RWPE1 (cell line): ENCODE data around the gene SUSD2.
A peak's percentile ranks its signal among the peaks of the same experiment; 100 is the strongest.

Source experiments
- CTCF ChIA-PET: fragments of 350-600 bp; sonication (Branson Sonifier 250); formaldehyde crosslinking; extraction: SDS; loops from one replicate; lab custom pipeline; 2021; lab: Yijun Ruan, JAX
- POLR2A ChIA-PET: fragments of 400-600 bp; formaldehyde crosslinking; extraction: SDS; loops from one replicate; lab custom pipeline; 2020; ENCODE audit warnings: antibody characterized with exemption; ENCODE audit not compliant: low non-redundant PET; lab: Yijun Ruan, JAX
- DNase-seq: peaks from one replicate; pipeline ENCODE4 v3.0.0; 2012; ENCODE audit warnings: low spot score
- H3K27ac ChIP-seq: fragments of 450-650 bp; 2 replicates; pipeline ENCODE4 v1.5.1; 2017
- TF ChIP-seq, protein P1 (sequence below): fragments of 450-650 bp; conservative IDR thresholded peaks from 2 replicates; pipeline ENCODE4 v1.5.1; 2017; ENCODE audit warnings: low read depth, mild to moderate bottlenecking

The SUSD2 gene

DNA sequence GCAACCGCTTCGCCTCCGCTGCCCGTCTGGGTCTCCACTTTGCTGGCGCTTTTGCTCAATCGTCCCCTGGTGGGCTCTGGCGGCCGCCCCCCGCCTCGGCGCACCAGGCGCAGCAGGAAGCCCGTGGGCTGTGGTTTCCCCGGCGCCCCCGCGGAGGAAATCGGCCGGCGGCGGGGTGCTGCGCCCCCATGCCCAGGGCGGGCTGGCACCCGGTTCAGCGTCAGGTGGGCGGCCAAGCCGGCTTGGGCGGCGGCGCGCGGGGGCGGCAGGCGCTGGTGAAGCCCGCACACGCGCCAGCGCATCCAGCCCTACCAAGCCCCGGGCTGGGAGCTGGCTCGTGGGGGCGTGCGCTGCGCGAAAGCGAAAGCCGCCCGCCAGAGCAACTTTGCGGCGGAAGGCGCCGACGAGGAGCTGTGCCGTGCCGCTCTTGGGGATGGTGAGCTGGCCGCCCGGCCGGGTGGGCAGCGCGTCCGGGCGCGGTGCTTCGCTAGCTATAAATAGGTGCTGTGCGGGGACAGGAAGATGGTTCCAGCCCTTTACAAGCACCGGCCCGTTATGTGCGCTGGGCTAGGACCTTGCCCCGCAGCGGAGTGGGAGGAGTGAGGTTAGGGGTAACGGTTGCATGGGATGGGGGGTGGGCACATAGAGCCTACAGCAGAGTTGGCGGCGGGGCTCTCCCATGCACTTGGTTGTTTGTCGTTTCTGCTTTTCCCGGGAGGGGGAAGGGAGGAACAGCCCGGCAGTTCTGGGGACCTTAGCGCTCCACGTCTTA is 25.0 kb upstream of the SUSD2 start:
- TF ChIP-seq, protein P1, sequence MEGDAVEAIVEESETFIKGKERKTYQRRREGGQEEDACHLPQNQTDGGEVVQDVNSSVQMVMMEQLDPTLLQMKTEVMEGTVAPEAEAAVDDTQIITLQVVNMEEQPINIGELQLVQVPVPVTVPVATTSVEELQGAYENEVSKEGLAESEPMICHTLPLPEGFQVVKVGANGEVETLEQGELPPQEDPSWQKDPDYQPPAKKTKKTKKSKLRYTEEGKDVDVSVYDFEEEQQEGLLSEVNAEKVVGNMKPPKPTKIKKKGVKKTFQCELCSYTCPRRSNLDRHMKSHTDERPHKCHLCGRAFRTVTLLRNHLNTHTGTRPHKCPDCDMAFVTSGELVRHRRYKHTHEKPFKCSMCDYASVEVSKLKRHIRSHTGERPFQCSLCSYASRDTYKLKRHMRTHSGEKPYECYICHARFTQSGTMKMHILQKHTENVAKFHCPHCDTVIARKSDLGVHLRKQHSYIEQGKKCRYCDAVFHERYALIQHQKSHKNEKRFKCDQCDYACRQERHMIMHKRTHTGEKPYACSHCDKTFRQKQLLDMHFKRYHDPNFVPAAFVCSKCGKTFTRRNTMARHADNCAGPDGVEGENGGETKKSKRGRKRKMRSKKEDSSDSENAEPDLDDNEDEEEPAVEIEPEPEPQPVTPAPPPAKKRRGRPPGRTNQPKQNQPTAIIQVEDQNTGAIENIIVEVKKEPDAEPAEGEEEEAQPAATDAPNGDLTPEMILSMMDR = no peak
- ChIA-PET CTCF (interaction anchor here (0.6 to 2.2 kb wide), 6 partner anchors 11 to 884 kb away, joined by 3 to 6 read pairs (median 4); partner anchors contain the start of gene SUSD2), POLR2A (no interaction called here)
- DNase-seq = peak; percentile 34
- H3K27ac ChIP-seq = peak overlapping the region; percentile 80

DNA sequence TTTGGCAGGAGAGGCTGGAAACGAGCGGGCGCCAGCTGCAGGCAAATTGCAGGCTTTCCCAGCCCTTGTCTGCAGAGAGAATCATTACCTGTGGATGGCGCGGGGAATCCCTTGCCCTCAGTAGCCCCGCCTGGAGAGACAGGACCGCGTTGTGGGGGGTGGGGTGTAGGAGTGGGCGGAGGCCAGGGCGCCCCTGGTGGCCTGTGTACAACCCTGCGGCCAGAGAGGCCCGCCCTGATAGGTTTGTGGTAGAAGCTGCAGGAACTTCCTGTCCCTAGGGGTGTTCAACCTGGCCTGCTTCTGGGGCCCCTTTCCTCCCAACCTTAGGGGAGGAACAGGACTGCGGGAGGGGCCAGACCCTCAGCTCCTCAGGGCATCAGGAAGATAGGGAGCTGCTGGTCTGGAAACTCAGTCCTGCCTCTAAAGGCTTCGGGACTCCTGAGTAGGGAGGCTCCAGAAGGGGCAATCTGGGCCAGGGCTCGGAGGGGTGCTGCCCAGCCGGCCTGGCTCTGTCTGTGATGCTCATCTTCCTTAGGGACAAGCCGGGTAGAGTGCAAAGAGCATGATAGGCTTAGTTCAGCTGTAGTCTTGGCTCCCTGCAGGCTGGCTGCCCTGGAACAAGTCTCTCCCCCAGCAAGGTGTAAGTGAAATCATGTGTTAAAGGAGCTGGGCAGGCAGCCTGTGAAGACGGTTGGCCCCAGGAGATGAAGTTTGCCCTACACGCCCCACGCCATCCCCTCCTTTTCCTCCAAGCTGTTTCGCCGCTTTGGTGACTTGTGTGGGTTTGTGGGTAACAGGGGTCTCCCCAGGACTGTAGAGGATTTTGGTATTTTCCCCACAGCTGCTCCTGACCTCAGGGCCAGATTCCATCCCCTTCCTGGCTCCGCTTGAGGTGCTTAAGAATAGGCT is 24.1 kb upstream of the SUSD2 start:
- H3K27ac ChIP-seq = peak overlapping the region; percentile 80
- TF ChIP-seq, protein P1 = peak; percentile 91
- peak; percentile 71 for DNase-seq
- POLR2A ChIA-PET = no interaction called here
- CTCF ChIA-PET = interaction anchor here (0.6 to 2.2 kb wide), 11 partner anchors 9 to 883 kb away, joined by 3 to 6 read pairs (median 3); partner anchors contain the start of gene SUSD2

DNA sequence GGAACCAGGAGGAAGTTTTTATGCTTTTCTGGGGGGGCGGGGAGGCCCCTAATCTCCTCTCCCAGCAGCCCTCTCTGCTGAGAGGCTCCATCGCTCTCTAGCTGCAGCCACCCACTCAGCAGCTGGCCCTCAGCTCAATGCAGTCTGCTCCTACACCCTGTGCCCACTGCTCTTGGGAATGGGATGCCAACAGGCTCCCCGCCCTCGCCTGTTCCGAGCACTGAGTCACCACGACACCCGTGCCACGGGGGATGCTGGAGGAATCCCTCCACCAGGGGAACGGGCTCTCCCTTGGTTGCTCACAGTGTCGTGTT is 23.5 kb upstream of the SUSD2 start:
- no peak for DNase-seq
- TF ChIP-seq, protein P1 = no peak
- ChIA-PET POLR2A (no interaction called here), CTCF (interaction anchor here (0.6 to 2.2 kb wide), 4 partner anchors 13 to 23 kb away, joined by 3 to 6 read pairs (median 4); partner anchors contain the start of gene SUSD2)
- peak overlapping the region; percentile 80 for H3K27ac ChIP-seq

DNA sequence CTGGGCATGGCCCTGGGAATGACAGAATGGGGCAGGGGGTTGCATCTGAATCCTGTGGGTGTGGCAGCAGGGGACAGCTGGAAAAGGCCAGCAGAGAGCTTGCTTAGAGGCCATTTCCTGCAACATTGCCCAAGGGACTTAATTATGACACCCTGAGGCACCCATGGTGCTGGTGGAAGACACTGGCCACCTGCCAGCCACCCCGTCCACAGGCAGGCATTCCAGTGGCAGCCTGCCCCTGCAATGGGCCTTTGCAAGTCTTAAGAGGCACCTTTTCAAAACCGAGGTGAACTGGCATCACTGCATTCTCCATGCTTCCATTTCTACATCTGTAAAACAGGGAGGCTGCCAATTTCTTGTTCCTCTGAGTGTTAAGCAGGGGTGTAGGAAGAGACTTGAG is 21.6 kb upstream of the SUSD2 start:
- TF ChIP-seq, protein P1 = no peak
- H3K27ac ChIP-seq = peak overlapping the region; percentile 55
- POLR2A ChIA-PET = no interaction called here
- CTCF ChIA-PET = no interaction called here
- DNase-seq = no peak

DNA sequence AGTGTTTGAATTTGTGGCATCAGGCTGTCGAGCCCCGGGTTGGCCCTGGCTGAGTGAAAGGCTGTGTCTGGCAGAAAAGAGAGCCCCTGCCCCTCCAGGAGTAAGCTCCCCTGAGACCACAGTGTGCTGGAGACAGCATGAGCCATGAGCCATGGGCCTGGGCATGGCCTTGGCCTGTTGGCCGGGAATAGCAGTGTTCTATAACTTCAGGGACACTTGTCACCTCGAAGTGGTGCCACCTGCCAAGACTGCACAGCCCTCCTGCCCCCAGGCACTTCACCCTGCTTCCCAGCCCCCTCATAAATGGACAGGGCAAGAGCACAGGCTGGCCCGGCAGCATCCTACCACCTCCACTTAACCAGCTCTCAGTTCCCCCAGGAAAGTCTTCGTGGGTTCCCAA is 20.7 kb upstream of the SUSD2 start:
- TF ChIP-seq, protein P1 = no peak

DNA sequence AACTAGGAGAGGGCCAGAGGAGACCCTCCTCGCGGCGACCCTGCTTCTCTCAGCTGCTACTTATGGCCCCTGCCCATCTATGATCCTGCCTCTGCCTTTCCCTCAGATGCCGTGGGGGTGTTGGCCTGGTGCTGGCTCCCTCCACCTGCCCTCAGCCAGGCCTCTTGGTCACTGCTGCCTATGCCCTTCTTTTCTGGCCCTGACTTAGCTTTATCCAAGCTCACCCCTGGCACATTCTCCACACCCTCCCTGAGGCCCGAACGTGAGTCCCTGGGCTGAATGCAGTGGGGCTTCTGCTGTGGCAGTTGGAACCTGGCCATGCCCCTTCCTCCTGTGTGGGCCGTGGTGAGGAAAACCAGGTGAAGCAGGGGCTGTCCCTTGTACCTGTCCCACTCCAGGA is 19.8 kb upstream of the SUSD2 start:
- CTCF ChIA-PET = no interaction called here
- DNase-seq = no peak
- POLR2A ChIA-PET = no interaction called here
- TF ChIP-seq, protein P1 = no peak
- peak overlapping the region; percentile 20 for H3K27ac ChIP-seq

More for the DNA sequence above, 20.7 kb upstream of the SUSD2 start:
- POLR2A ChIA-PET = no interaction called here
- peak overlapping the region; percentile 55 for H3K27ac ChIP-seq
- no peak for DNase-seq
- CTCF ChIA-PET = no interaction called here
